HG03432 (cell line): ENCODE results near the gene F12.
"Not testable (repeated sequence)": the region's sequence is repeated elsewhere in the genome, so short reads cannot be mapped to it uniquely, and the experiment has no call there.

Experiments used
- ATAC-seq: cut with Tn5 transposase; IDR thresholded peaks from one replicate; pipeline ENCODE4 v1.9.1; 2021; ENCODE audit warnings: mild to moderate bottlenecking, moderate library complexity; ENCODE audit not compliant: unreplicated experiment

F12 gene

GRCh38 chr5:177371120-177372033, 38.0 kb downstream of the F12 start:
- ATAC-seq = no peak

GRCh38 chr5:177370488-177371119, 38.8 kb downstream of the F12 start:
- ATAC-seq = peak; percentile 53

- ATAC-seq = no peak
Measured at GRCh38 chr5:177369645-177370440, 39.5 kb downstream of the F12 start.

GRCh38 chr5:177368869-177369644, 40.3 kb downstream of the F12 start:
- no peak for ATAC-seq

GRCh38 chr5:177367981-177368868, 41.1 kb downstream of the F12 start:
- no peak for ATAC-seq

GRCh38 chr5:177367323-177367848, 42.0 kb downstream of the F12 start:
- ATAC-seq = no peak

- no peak for ATAC-seq
Measured at GRCh38 chr5:177366528-177367322, 42.6 kb downstream of the F12 start.

GRCh38 chr5:177365845-177366527, 43.4 kb downstream of the F12 start:
- ATAC-seq = no peak

- peak; percentile 46 for ATAC-seq
Measured at GRCh38 chr5:177364159-177364962, 45.0 kb downstream of the F12 start.

GRCh38 chr5:177363565-177363964, 45.8 kb downstream of the F12 start:
- ATAC-seq = no peak

GRCh38 chr5:177362610-177363507, 46.5 kb downstream of the F12 start:
- peak; percentile 44 for ATAC-seq

GRCh38 chr5:177362292-177362609, 47.1 kb downstream of the F12 start:
- ATAC-seq = no peak

GRCh38 chr5:177361418-177362291, 47.7 kb downstream of the F12 start:
- no peak for ATAC-seq

- ATAC-seq = not testable (repeated sequence)
Measured at GRCh38 chr5:177360740-177361139, 48.6 kb downstream of the F12 start.

- no peak for ATAC-seq
Measured at GRCh38 chr5:177359860-177360259, 49.5 kb downstream of the F12 start.
